ENCODE results near the gene NUAK1.

NUAK1 gene

GRCh38 chr12:106094304-106094703 is 44.5 kb downstream of the NUAK1 start:
- Histone ChIP-seq H3K36me3 (ENCODE audit: low read length) (no peaks in the 10 kb centered on the region), H3K27ac (ENCODE audit: low read depth, low read length) (no peak overlapping the region), H3K79me2 (ENCODE audit: insufficient read depth, low read length) (no peaks in the 10 kb centered on the region), H3K9me2 (replicated peaks; ENCODE audit: insufficient read depth, low read length) (no peaks in the 10 kb centered on the region), H3K9ac (ENCODE audit: low read length) (no peak overlapping the region), H3K27me3 (ENCODE audit: low read length) (no peaks in the 10 kb centered on the region), H3K9me3 (ENCODE audit: insufficient read depth, low read length) (no peaks in the 10 kb centered on the region), H3F3A (ENCODE audit: insufficient read depth) (no peaks in the 10 kb centered on the region), H3K4me2 (ENCODE audit: low read depth, low read length, poor library complexity, severe bottlenecking) (no peak overlapping the region), H2AFZ (ENCODE audit: low read depth, low read length, severe bottlenecking) (no peak overlapping the region), H4K20me1 (ENCODE audit: low read depth, low read length) (no peaks in the 10 kb centered on the region), H3K4me3 (ENCODE audit: insufficient read depth, low read length, poor library complexity, severe bottlenecking) (no peak overlapping the region)
- TF ChIP-seq CTCF (IDR thresholded peaks at IDR 0.05; ENCODE audit: insufficient read depth, low read length, poor library complexity, severe bottlenecking) (no peak), EZH2phosphoT487 (conservative IDR thresholded peaks at IDR 0.05; ENCODE audit: low read length) (no peak)

GRCh38 chr12:106093246-106093645 is 45.5 kb downstream of the NUAK1 start:
- TF ChIP-seq EZH2phosphoT487 (conservative IDR thresholded peaks at IDR 0.05; ENCODE audit: low read length): no peak
- no peak for TF ChIP-seq CTCF (IDR thresholded peaks at IDR 0.05; ENCODE audit: insufficient read depth, low read length, poor library complexity, severe bottlenecking)

GRCh38 chr12:106091446-106091820 is 47.3 kb downstream of the NUAK1 start:
- no peaks in the 10 kb centered on the region for H3K27me3 ChIP-seq (ENCODE audit: low read length)
- H3K79me2 ChIP-seq (ENCODE audit: insufficient read depth, low read length): no peaks in the 10 kb centered on the region
- no peaks in the 10 kb centered on the region for H4K20me1 ChIP-seq (ENCODE audit: low read depth, low read length)
- no peaks in the 10 kb centered on the region for H3K9me3 ChIP-seq (ENCODE audit: insufficient read depth, low read length)
- no peak for TF ChIP-seq CTCF (IDR thresholded peaks at IDR 0.05; ENCODE audit: insufficient read depth, low read length, poor library complexity, severe bottlenecking)
- TF ChIP-seq EZH2phosphoT487 (conservative IDR thresholded peaks at IDR 0.05; ENCODE audit: low read length): no peak
- no peaks in the 10 kb centered on the region for H3K36me3 ChIP-seq (ENCODE audit: low read length)
- no peaks in the 10 kb centered on the region for H3F3A ChIP-seq (ENCODE audit: insufficient read depth)
- H3K4me2 ChIP-seq (ENCODE audit: low read depth, low read length, poor library complexity, severe bottlenecking): no peak overlapping the region
- no peak overlapping the region for H2AFZ ChIP-seq (ENCODE audit: low read depth, low read length, severe bottlenecking)
- H3K9me2 ChIP-seq (replicated peaks; ENCODE audit: insufficient read depth, low read length): no peaks in the 10 kb centered on the region
- no peak overlapping the region for H3K27ac ChIP-seq (ENCODE audit: low read depth, low read length)
- no peak overlapping the region for H3K4me3 ChIP-seq (ENCODE audit: insufficient read depth, low read length, poor library complexity, severe bottlenecking)
- no peak overlapping the region for H3K9ac ChIP-seq (ENCODE audit: low read length)

More at GRCh38 chr12:106093246-106093645, 45.5 kb downstream of the NUAK1 start:
- Histone ChIP-seq H3K36me3 (ENCODE audit: low read length) (no peaks in the 10 kb centered on the region), H3K9me3 (ENCODE audit: insufficient read depth, low read length) (no peaks in the 10 kb centered on the region), H3F3A (ENCODE audit: insufficient read depth) (no peaks in the 10 kb centered on the region), H3K4me3 (ENCODE audit: insufficient read depth, low read length, poor library complexity, severe bottlenecking) (no peak overlapping the region), H2AFZ (ENCODE audit: low read depth, low read length, severe bottlenecking) (no peak overlapping the region), H3K9me2 (replicated peaks; ENCODE audit: insufficient read depth, low read length) (no peaks in the 10 kb centered on the region), H3K27ac (ENCODE audit: low read depth, low read length) (no peak overlapping the region), H3K4me2 (ENCODE audit: low read depth, low read length, poor library complexity, severe bottlenecking) (no peak overlapping the region), H3K9ac (ENCODE audit: low read length) (no peak overlapping the region), H3K79me2 (ENCODE audit: insufficient read depth, low read length) (no peaks in the 10 kb centered on the region), H3K27me3 (ENCODE audit: low read length) (no peaks in the 10 kb centered on the region), H4K20me1 (ENCODE audit: low read depth, low read length) (no peaks in the 10 kb centered on the region)

Measured in SU-DHL-6 (cell line).